Measurements from ENCODE around the gene PTPDC1. TPM values are rescaled to one million over a fixed set of nuclear protein-coding genes. Genes with fewer than 3 reads are reported as not detected.

PTPDC1 gene
- total and polyA plus RNA-seq, 7 experiments from 2014 or later: 2.5 to 8.5 (median 4.4) TPM

- intact Hi-C loops (cut with micrococcal nuclease): loop anchor here in 1 of 2 donors (10.0 kb wide), 1 partner anchor 55 kb away; no protein-coding TSS in a partner anchor
- H3K9me3 ChIP-seq (ENCODE audit: control insufficient read depth in 2 of 3, low read length in 3 of 3): no peaks in the 10 kb centered on the region
- no peak overlapping the region for H3K27ac ChIP-seq (ENCODE audit: low read depth, low read length)
- Mint-ChIP-seq H3K36me3 (peaks cover 0 to 5% (median 0%) of the 10 kb centered on the region in 5 donors), H3K4me3 (no peak overlapping the region), H3K27me3 (peaks cover 0 to 5% (median 0%) of the 10 kb centered on the region in 5 donors), H3K27ac (no peak overlapping the region), H3K9me3 (peaks cover 0 to 2% (median 0%) of the 10 kb centered on the region in 11 donors), H3K4me1 (peaks cover 0 to 6% (median 0%) of the 10 kb centered on the region in 7 donors)
- CTCF ChIA-PET: no interaction called here
- POLR2A ChIA-PET: no interaction called here
- H3K4me1 ChIP-seq (ENCODE audit: control insufficient read depth in 2 of 2, insufficient read depth in 2 of 2, low read length in 2 of 2): no peaks in the 10 kb centered on the region
- H3K27me3 ChIP-seq (ENCODE audit: control insufficient read depth in 2 of 2, insufficient read depth in 2 of 2, low read length in 2 of 2): peaks cover 0 to 3% of the 10 kb centered on the region in 2 donors
- no peak overlapping the region for H3K4me3 ChIP-seq (ENCODE audit: low read length)
- no peak for DNase-seq
- no peak for ATAC-seq
- no peaks in the 10 kb centered on the region for H3K36me3 ChIP-seq (ENCODE audit: control insufficient read depth in 2 of 3, insufficient read depth in 3 of 3, low read length in 3 of 3)
Observed at GRCh38 chr9:94139672-94140417, 55.6 kb downstream of the PTPDC1 start.

DNA sequence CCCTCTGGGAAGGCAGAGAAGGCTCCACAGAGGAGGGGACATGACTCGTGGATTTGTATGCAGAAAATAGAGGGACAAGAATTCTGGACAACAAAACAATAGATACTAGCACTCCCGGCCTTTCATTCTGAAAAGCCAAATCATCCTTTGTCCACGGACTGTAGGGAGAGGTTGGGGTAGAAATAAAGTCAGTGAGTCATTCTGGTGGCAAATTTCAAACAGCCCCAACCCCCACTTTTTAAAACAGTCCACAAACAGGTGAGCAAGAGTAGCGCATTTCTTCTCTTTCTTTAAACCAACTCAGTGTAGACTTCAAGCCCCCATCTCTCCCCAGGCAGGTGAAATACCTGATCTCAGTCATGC lies 56.1 kb downstream of the PTPDC1 start:
- H3K4me3 Mint-ChIP-seq: no peak overlapping the region
- POLR2A ChIA-PET: no interaction called here

DNA sequence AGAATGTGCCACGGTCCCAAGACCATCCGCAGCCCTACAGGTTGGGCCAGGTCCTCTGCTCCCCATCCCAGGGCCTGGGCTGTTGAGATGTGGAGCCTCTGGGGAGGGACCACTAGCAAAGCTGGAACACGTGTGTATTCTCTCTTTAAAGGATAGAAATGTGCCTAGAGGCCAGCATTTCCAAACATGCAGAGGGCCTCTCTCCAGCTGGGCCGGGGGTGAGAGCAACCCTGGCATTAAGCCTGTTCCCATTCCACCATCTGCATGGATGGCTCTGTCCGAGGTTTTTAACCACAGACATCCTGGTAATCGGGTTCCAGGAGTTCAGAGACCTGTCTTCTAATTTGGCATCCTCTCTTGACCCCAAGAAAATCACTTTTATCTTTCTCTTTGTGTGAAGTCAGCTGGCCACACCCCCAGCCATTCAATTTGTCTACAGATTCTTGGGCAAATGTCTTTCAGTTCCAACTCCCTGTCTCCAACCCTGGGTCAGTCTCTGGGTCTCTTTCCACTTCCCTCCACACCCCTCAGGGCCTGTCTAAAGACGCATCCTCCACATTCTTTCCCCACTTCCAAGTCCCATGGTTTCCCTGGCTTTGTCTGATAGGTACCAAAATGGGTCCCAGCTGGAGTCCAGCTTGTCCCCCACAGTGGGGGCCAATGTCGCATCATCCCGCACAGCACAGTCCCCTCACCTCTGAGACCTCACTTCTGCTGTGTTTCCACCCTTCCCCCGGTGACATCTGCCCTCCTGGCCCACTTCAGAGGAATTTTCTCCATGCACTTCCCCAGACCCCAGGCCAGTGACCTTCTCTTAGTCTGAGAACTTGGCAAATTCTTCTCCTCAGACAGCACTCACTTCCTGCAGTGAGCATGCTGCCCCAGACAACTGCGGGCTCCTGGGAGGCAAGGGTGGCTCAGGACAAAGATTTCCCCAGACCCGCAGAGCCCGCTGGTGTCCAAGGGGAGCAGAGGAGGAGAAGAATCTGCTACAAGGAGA lies 56.8 kb downstream of the PTPDC1 start:
- Mint-ChIP-seq H3K4me3 (no peak overlapping the region), H3K27ac (peak overlapping the region in 1 of 9 donors; percentile 23)
- CTCF ChIA-PET: no interaction called here

More for the DNA sequence above, 56.1 kb downstream of the PTPDC1 start:
- no peaks in the 10 kb centered on the region for H3K36me3 ChIP-seq (ENCODE audit: control insufficient read depth in 2 of 3, insufficient read depth in 3 of 3, low read length in 3 of 3)
- intact Hi-C loops (cut with micrococcal nuclease): no loop called here
- no peak overlapping the region for H3K27ac ChIP-seq (ENCODE audit: low read depth, low read length)
- H3K27me3 ChIP-seq (ENCODE audit: control insufficient read depth in 2 of 2, insufficient read depth in 2 of 2, low read length in 2 of 2): peaks cover 0 to 3% of the 10 kb centered on the region in 2 donors
- peaks cover 0 to 2% (median 0%) of the 10 kb centered on the region in 11 donors for H3K9me3 Mint-ChIP-seq
- H3K27ac Mint-ChIP-seq: no peak overlapping the region
- peaks cover 0 to 4% (median 0%) of the 10 kb centered on the region in 5 donors for H3K27me3 Mint-ChIP-seq
- H3K4me1 ChIP-seq (ENCODE audit: control insufficient read depth in 2 of 2, insufficient read depth in 2 of 2, low read length in 2 of 2): no peaks in the 10 kb centered on the region
- CTCF ChIA-PET: no interaction called here
- no peak overlapping the region for H3K4me3 ChIP-seq (ENCODE audit: low read length)
- peaks cover 0 to 5% (median 0%) of the 10 kb centered on the region in 5 donors for H3K36me3 Mint-ChIP-seq
- H3K4me1 Mint-ChIP-seq: peaks cover 0 to 5% (median 0%) of the 10 kb centered on the region in 7 donors
- no peak for DNase-seq
- ATAC-seq: no peak
- H3K9me3 ChIP-seq (ENCODE audit: control insufficient read depth in 2 of 3, low read length in 3 of 3): no peaks in the 10 kb centered on the region

GRCh38 chr9:94142353-94142752 lies 58.1 kb downstream of the PTPDC1 start:
- no peak overlapping the region for H3K27ac ChIP-seq (ENCODE audit: low read depth, low read length)
- Mint-ChIP-seq H3K27me3 (peaks cover 0 to 3% (median 0%) of the 10 kb centered on the region in 5 donors), H3K36me3 (peaks cover 0 to 5% (median 0%) of the 10 kb centered on the region in 5 donors), H3K4me1 (peaks cover 0 to 5% (median 0%) of the 10 kb centered on the region in 7 donors), H3K4me3 (no peak overlapping the region), H3K9me3 (peaks cover 0 to 2% (median 0%) of the 10 kb centered on the region in 11 donors), H3K27ac (no peak overlapping the region)
- no peak for DNase-seq
- H3K9me3 ChIP-seq (ENCODE audit: control insufficient read depth in 2 of 3, low read length in 3 of 3): no peaks in the 10 kb centered on the region
- ChIA-PET CTCF (no interaction called here), POLR2A (no interaction called here)
- intact Hi-C loops (cut with micrococcal nuclease): no loop called here
- no peaks in the 10 kb centered on the region for H3K27me3 ChIP-seq (ENCODE audit: control insufficient read depth in 2 of 2, insufficient read depth in 2 of 2, low read length in 2 of 2)
- no peak for ATAC-seq
- H3K4me1 ChIP-seq (ENCODE audit: control insufficient read depth in 2 of 2, insufficient read depth in 2 of 2, low read length in 2 of 2): no peaks in the 10 kb centered on the region
- H3K4me3 ChIP-seq (ENCODE audit: low read length): no peak overlapping the region
- H3K36me3 ChIP-seq (ENCODE audit: control insufficient read depth in 2 of 3, insufficient read depth in 3 of 3, low read length in 3 of 3): no peaks in the 10 kb centered on the region

More for the DNA sequence above, 56.8 kb downstream of the PTPDC1 start:
- ATAC-seq: no peak
- DNase-seq: no peak
- peaks cover 0 to 1% of the 10 kb centered on the region in 2 donors for H3K27me3 ChIP-seq (ENCODE audit: control insufficient read depth in 2 of 2, insufficient read depth in 2 of 2, low read length in 2 of 2)
- H3K4me3 ChIP-seq (ENCODE audit: low read length): no peak overlapping the region
- no peaks in the 10 kb centered on the region for H3K36me3 ChIP-seq (ENCODE audit: control insufficient read depth in 2 of 3, insufficient read depth in 3 of 3, low read length in 3 of 3)
- peaks cover 0 to 3% (median 0%) of the 10 kb centered on the region in 5 donors for H3K27me3 Mint-ChIP-seq
- no peaks in the 10 kb centered on the region for H3K9me3 ChIP-seq (ENCODE audit: control insufficient read depth in 2 of 3, low read length in 3 of 3)
- intact Hi-C loops (cut with micrococcal nuclease): no loop called here
- peaks cover 0 to 2% (median 0%) of the 10 kb centered on the region in 11 donors for H3K9me3 Mint-ChIP-seq
- H3K4me1 Mint-ChIP-seq: peaks cover 0 to 5% (median 0%) of the 10 kb centered on the region in 7 donors
- no peaks in the 10 kb centered on the region for H3K4me1 ChIP-seq (ENCODE audit: control insufficient read depth in 2 of 2, insufficient read depth in 2 of 2, low read length in 2 of 2)
- peaks cover 0 to 5% (median 0%) of the 10 kb centered on the region in 5 donors for H3K36me3 Mint-ChIP-seq
- H3K27ac ChIP-seq (ENCODE audit: low read depth, low read length): no peak overlapping the region
- POLR2A ChIA-PET: no interaction called here

DNA sequence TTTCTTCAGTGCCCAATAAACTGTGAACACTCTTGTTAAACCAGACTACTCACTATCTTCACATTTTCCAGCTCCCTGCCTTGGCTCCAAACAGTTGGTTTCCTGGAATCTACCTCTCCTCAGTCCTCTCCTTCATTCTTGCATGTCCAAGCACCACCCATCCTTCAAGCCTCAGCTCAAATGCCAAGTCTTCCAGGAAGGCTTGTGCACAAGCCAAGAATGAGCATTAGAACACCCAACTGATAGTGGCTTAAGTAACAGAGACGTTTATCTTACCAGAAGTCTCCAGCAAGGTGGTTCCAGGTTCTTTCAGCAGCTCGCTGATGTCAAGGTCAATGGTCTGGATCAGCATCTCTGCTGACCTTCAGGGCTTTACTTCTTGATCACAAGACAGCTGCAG lies 60.1 kb downstream of the PTPDC1 start:
- Mint-ChIP-seq H3K27me3 (peaks cover 0 to 3% (median 0%) of the 10 kb centered on the region in 5 donors), H3K9me3 (peaks cover 0 to 2% (median 0%) of the 10 kb centered on the region in 11 donors), H3K4me3 (no peak overlapping the region), H3K36me3 (peaks cover 0 to 5% (median 0%) of the 10 kb centered on the region in 5 donors), H3K4me1 (peaks cover 0 to 4% (median 0%) of the 10 kb centered on the region in 7 donors), H3K27ac (no peak overlapping the region)
- no peak for ATAC-seq
- intact Hi-C loops (cut with micrococcal nuclease): no loop called here
- Histone ChIP-seq H3K36me3 (ENCODE audit: control insufficient read depth in 2 of 3, insufficient read depth in 3 of 3, low read length in 3 of 3) (no peaks in the 10 kb centered on the region), H3K27ac (ENCODE audit: low read depth, low read length) (no peak overlapping the region), H3K4me3 (ENCODE audit: low read length) (no peak overlapping the region), H3K9me3 (ENCODE audit: control insufficient read depth in 2 of 3, low read length in 3 of 3) (no peaks in the 10 kb centered on the region), H3K4me1 (ENCODE audit: control insufficient read depth in 2 of 2, insufficient read depth in 2 of 2, low read length in 2 of 2) (no peaks in the 10 kb centered on the region), H3K27me3 (ENCODE audit: control insufficient read depth in 2 of 2, insufficient read depth in 2 of 2, low read length in 2 of 2) (no peaks in the 10 kb centered on the region)
- no peak for DNase-seq
- ChIA-PET POLR2A (interaction anchor here (1.4 kb wide), 1 partner anchor 30 kb away, joined by 4 read pairs; no protein-coding TSS in a partner anchor), CTCF (no interaction called here)

DNA sequence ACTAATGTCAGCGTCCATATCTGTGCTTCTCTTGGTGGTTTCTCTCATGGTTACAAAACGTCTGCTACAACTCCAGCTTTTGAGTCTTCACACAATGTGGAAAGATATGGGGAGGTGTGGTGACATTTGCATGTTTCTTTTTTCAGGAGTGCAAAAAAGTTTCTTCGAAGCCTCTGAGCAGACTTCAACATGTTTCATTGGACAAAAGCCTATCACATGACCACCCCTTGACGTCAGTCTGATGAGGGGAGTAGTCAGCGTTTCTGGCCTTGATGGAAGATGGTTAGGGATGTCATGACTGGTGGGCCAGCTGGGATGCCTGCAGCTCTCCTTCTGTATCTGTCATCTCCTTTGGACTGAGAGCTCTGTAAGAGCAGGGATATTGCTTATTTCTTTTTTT lies 61.4 kb downstream of the PTPDC1 start:
- ChIA-PET POLR2A (interaction anchor here (1.4 kb wide), 1 partner anchor 29 kb away, joined by 4 read pairs; no protein-coding TSS in a partner anchor), CTCF (no interaction called here)
- DNase-seq (no peak), ATAC-seq (no peak)
- no peaks in the 10 kb centered on the region for H3K9me3 ChIP-seq (ENCODE audit: control insufficient read depth in 2 of 3, low read length in 3 of 3)
- Mint-ChIP-seq H3K9me3 (peaks cover 0 to 2% (median 0%) of the 10 kb centered on the region in 11 donors), H3K36me3 (peaks cover 0 to 5% (median 0%) of the 10 kb centered on the region in 5 donors), H3K27me3 (no peaks in the 10 kb centered on the region), H3K4me1 (peaks cover 0 to 8% (median 0%) of the 10 kb centered on the region in 7 donors), H3K27ac (no peak overlapping the region), H3K4me3 (no peak overlapping the region)
- H3K27ac ChIP-seq (ENCODE audit: low read depth, low read length): no peak overlapping the region
- H3K27me3 ChIP-seq (ENCODE audit: control insufficient read depth in 2 of 2, insufficient read depth in 2 of 2, low read length in 2 of 2): no peaks in the 10 kb centered on the region
- no peak overlapping the region for H3K4me3 ChIP-seq (ENCODE audit: low read length)
- intact Hi-C loops (cut with micrococcal nuclease): no loop called here
- H3K36me3 ChIP-seq (ENCODE audit: control insufficient read depth in 2 of 3, insufficient read depth in 3 of 3, low read length in 3 of 3): no peaks in the 10 kb centered on the region
- H3K4me1 ChIP-seq (ENCODE audit: control insufficient read depth in 2 of 2, insufficient read depth in 2 of 2, low read length in 2 of 2): no peaks in the 10 kb centered on the region
